ENCODE results near the gene SOX10.
A peak's percentile ranks its signal among the peaks of the same experiment; 100 is the strongest.

SOX10 gene

GRCh38 chr22:37983860-37984791, at the start of gene SOX10:
Gene SOX10 (minus strand): TSS chr22:37984555. CDS start chr22:37983784, 771 bp downstream.
- TF ChIP-seq CTCF (IDR thresholded peaks at IDR 0.05; ENCODE audit: low read depth, low read length): no peak
- DNase-seq (ENCODE audit: extremely low read depth, low read depth): no peak

- no peak for TF ChIP-seq CTCF (IDR thresholded peaks at IDR 0.05; ENCODE audit: low read depth, low read length)
- no peak for DNase-seq (ENCODE audit: extremely low read depth, low read depth)
Measured at GRCh38 chr22:38033522-38034277, 49.3 kb upstream of the SOX10 start.

DNA sequence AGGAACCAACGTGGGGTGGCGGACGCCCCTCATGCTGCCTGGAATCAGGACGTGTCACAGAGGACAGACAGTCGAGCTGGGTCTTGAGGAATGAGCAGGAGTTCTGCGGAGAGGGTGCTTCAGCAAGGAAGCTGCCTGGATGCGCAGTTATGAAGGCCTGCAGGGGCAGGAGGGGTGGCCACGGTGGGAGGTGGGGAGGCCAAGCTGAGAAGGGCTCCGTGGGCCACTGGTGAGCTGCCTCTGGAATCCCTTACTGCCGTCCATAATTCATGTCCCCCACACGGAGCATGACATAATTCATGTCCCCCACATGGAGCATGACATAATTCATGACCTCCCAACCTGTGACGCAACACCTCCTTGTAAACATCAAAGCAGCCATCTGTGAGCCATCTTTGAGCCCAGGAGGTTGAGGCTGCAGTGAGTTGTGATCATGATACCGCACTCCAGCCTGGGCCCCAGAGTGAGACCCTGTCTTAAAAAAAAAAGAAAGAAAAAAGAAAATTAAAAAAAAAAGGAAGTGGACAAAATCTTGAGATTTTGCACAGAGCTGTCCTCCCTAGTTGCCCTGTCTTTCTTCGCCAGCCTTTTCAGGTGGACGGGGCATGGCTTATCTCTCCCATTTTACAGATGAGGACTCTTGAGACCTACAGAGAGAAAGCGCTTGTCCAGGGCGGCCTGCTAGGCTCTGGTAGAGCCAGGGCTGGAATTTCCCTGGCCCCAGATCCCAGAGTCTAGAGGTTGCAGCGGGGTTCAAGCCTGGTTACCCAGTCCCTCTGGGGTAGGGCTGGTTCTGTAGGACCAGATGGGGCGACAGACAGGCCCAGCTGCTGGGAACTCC, 48.5 kb upstream of the SOX10 start:
- peak; percentile 22 for DNase-seq (ENCODE audit: extremely low read depth, low read depth)
- no peak for TF ChIP-seq CTCF (IDR thresholded peaks at IDR 0.05; ENCODE audit: low read depth, low read length)

GRCh38 chr22:38031491-38031890, 47.1 kb upstream of the SOX10 start:
- no peak for TF ChIP-seq CTCF (IDR thresholded peaks at IDR 0.05; ENCODE audit: low read depth, low read length)
- no peak for DNase-seq (ENCODE audit: extremely low read depth, low read depth)

- no peak for TF ChIP-seq CTCF (IDR thresholded peaks at IDR 0.05; ENCODE audit: low read depth, low read length)
- no peak for DNase-seq (ENCODE audit: extremely low read depth, low read depth)
Measured at GRCh38 chr22:38030311-38031133, 46.2 kb upstream of the SOX10 start.

DNA sequence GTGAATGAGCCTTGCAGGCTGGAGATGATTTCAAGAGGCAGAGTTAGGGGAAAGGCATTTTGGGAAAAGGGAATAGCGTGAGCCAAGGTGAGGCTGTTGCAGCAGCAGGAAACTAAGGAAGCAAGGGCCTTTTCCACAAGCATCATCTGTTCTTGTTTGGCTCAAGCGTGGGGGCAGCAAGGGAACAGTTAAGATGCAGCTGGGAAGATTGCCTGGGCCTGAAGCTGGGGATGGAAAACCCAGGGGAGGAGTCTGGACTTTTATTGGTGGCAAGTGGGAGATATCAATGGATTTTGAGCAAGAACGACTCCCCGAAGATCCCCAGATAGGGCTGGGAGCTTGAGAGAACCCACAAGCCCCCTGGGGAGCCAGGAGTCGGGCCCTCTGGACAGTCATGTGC, 45.5 kb upstream of the SOX10 start:
- TF ChIP-seq CTCF (IDR thresholded peaks at IDR 0.05; ENCODE audit: low read depth, low read length): no peak
- DNase-seq (ENCODE audit: extremely low read depth, low read depth): no peak
